HL-60 (cell line): ENCODE data around the gene SPATA2.

Source experiments
- POLR2AphosphoS5 ChIP-seq: IDR thresholded peaks from 2 replicates; pipeline ENCODE4 v1.6.1; 2012; ENCODE audit warnings: low read depth
- TF ChIP-seq, protein P1 (sequence below): IDR thresholded peaks from one replicate; pipeline ENCODE4 v1.5.1; 2011; ENCODE audit warnings: low read length, control low read depth, inconsistent platforms; ENCODE audit not compliant: insufficient read depth

DNA sequence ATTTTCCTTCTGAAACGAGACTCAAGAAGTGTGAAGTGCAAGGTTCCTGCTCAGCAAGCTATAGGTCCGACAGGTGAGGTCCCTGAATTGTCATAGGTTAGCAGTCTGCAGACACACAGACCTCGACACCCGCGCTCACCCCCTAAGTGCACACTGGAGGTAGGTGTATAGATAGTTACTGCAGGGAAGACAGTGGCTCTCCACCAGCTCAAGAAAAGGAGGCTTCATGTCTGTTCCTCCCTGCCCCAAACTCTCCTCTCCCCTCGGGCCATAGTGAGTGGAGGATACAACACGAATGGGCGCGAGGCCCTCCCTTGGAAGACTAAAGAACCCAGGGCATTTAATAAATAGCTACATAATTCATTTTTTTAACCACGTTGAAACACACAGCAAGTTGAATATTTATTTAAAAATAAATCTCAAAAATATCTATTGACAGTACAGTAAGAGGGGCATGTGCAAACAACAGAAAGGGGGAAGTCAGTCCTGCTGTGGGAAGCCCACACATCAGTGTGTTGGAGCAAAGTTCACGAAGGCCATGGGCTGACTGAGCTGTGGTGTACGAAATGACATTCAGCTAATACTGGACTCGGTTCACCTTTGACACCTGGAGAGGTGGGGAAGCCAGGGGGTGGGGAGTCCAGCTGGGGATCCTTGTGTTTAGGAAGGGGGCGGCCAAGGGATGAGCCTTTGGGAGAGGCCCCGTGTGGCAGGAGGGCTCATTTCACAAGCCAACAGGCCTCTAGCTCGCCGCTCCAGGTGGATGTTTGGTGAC is 10.7 kb downstream of the SPATA2 start:
- TF ChIP-seq, protein P1, sequence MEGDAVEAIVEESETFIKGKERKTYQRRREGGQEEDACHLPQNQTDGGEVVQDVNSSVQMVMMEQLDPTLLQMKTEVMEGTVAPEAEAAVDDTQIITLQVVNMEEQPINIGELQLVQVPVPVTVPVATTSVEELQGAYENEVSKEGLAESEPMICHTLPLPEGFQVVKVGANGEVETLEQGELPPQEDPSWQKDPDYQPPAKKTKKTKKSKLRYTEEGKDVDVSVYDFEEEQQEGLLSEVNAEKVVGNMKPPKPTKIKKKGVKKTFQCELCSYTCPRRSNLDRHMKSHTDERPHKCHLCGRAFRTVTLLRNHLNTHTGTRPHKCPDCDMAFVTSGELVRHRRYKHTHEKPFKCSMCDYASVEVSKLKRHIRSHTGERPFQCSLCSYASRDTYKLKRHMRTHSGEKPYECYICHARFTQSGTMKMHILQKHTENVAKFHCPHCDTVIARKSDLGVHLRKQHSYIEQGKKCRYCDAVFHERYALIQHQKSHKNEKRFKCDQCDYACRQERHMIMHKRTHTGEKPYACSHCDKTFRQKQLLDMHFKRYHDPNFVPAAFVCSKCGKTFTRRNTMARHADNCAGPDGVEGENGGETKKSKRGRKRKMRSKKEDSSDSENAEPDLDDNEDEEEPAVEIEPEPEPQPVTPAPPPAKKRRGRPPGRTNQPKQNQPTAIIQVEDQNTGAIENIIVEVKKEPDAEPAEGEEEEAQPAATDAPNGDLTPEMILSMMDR = no peak
- no peak for TF ChIP-seq POLR2AphosphoS5
